Rectal smooth muscle tissue (tissue), 1 donor: ENCODE results near the gene PORCN.
"Not testable (repeated sequence)": the region's sequence is repeated elsewhere in the genome, so short reads cannot be mapped to it uniquely, and the experiment has no call there.

Experiments
- H3K27ac ChIP-seq: one replicate; pipeline ENCODE4 v1.7.0; 2013; ENCODE audit warnings: low read depth, low read length, inconsistent platforms
- H3K27me3 ChIP-seq: one replicate; pipeline ENCODE4 v1.7.0; 2013; ENCODE audit warnings: low read length; ENCODE audit not compliant: control insufficient read depth, insufficient read depth
- H3K36me3 ChIP-seq: one replicate; pipeline ENCODE4 v1.7.0; 2013; ENCODE audit warnings: low read length; ENCODE audit not compliant: control insufficient read depth, insufficient read depth
- H3K4me1 ChIP-seq: one replicate; pipeline ENCODE4 v1.7.0; 2013; ENCODE audit warnings: low read length; ENCODE audit not compliant: control insufficient read depth, insufficient read depth
- H3K4me3 ChIP-seq: one replicate; pipeline ENCODE4 v1.7.0; 2013; ENCODE audit warnings: low read length
- H3K9ac ChIP-seq: one replicate; pipeline ENCODE4 v1.7.0; 2013; ENCODE audit warnings: low read length

PORCN gene

GRCh38 chrX:48516987-48517386 is 8.2 kb downstream of the PORCN start:
- no peak overlapping the region for H3K27ac ChIP-seq
- H3K4me1 ChIP-seq: no peaks in the 10 kb centered on the region
- H3K36me3 ChIP-seq: no peaks in the 10 kb centered on the region
- no peak overlapping the region for H3K4me3 ChIP-seq
- H3K27me3 ChIP-seq: no peaks in the 10 kb centered on the region
- no peak overlapping the region for H3K9ac ChIP-seq

GRCh38 chrX:48519481-48519880 is 10.7 kb downstream of the PORCN start:
- H3K36me3 ChIP-seq, H3K9ac ChIP-seq, H3K27me3 ChIP-seq, H3K27ac ChIP-seq, H3K4me3 ChIP-seq, H3K4me1 ChIP-seq: not testable (repeated sequence)

GRCh38 chrX:48520455-48520854 is 11.7 kb downstream of the PORCN start:
- Histone ChIP-seq H3K4me3 (no peak overlapping the region), H3K36me3 (no peaks in the 10 kb centered on the region), H3K4me1 (no peaks in the 10 kb centered on the region), H3K9ac (no peak overlapping the region), H3K27me3 (no peaks in the 10 kb centered on the region), H3K27ac (no peak overlapping the region)

- Histone ChIP-seq H3K27ac (peak overlapping the region; percentile 72), H3K4me1 (no peaks in the 10 kb centered on the region), H3K4me3 (peak overlapping the region; percentile 59), H3K27me3 (no peaks in the 10 kb centered on the region), H3K36me3 (no peaks in the 10 kb centered on the region), H3K9ac (no peak overlapping the region)
Measured at GRCh38 chrX:48520976-48521352, 12.2 kb downstream of the PORCN start.

GRCh38 chrX:48521353-48522243 is 12.8 kb downstream of the PORCN start, which contains the start of gene EBP:
EBP (plus strand) TSS chrX:48521808; CDS start chrX:48523772, 1,964 bp downstream.
- Histone ChIP-seq H3K4me1 (no peaks in the 10 kb centered on the region), H3K9ac (no peak within 1 kb of the TSS), H3K27me3 (no peaks in the 10 kb centered on the region), H3K27ac (peak within 1 kb of the TSS; percentile 72), H3K4me3 (peak within 1 kb of the TSS; percentile 59), H3K36me3 (no peaks in the 10 kb centered on the region)

- H3K36me3 ChIP-seq: no peaks in the 10 kb centered on the region
- no peak overlapping the region for H3K9ac ChIP-seq
- H3K4me1 ChIP-seq: no peaks in the 10 kb centered on the region
- no peaks in the 10 kb centered on the region for H3K27me3 ChIP-seq
- peak overlapping the region; percentile 59 for H3K4me3 ChIP-seq
- H3K27ac ChIP-seq: peak overlapping the region; percentile 72
Measured at GRCh38 chrX:48522291-48522690, 13.5 kb downstream of the PORCN start.

GRCh38 chrX:48523682-48524081 is 14.9 kb downstream of the PORCN start:
- no peaks in the 10 kb centered on the region for H3K36me3 ChIP-seq
- no peak overlapping the region for H3K27ac ChIP-seq
- H3K4me1 ChIP-seq: no peaks in the 10 kb centered on the region
- H3K9ac ChIP-seq: no peak overlapping the region
- H3K4me3 ChIP-seq: no peak overlapping the region
- H3K27me3 ChIP-seq: no peaks in the 10 kb centered on the region

- not testable (repeated sequence) for H3K27me3 ChIP-seq, H3K36me3 ChIP-seq, H3K4me1 ChIP-seq, H3K27ac ChIP-seq, H3K4me3 ChIP-seq, H3K9ac ChIP-seq
Measured at GRCh38 chrX:48525853-48526252, 17.1 kb downstream of the PORCN start.

- Histone ChIP-seq H3K9ac (no peak overlapping the region), H3K36me3 (no peaks in the 10 kb centered on the region), H3K4me1 (no peaks in the 10 kb centered on the region), H3K4me3 (no peak overlapping the region), H3K27me3 (peaks cover 7% of the 10 kb centered on the region), H3K27ac (no peak overlapping the region)
Measured at GRCh38 chrX:48530736-48531135, 21.9 kb downstream of the PORCN start.

- H3K4me3 ChIP-seq: no peak overlapping the region
- H3K27ac ChIP-seq: no peak overlapping the region
- H3K36me3 ChIP-seq: no peaks in the 10 kb centered on the region
- no peak overlapping the region for H3K9ac ChIP-seq
- H3K27me3 ChIP-seq: peaks cover 7% of the 10 kb centered on the region
- no peaks in the 10 kb centered on the region for H3K4me1 ChIP-seq
Measured at GRCh38 chrX:48531358-48531959, 22.7 kb downstream of the PORCN start.

- no peak overlapping the region for H3K27ac ChIP-seq
- no peak overlapping the region for H3K9ac ChIP-seq
Measured at GRCh38 chrX:48532161-48532560, 23.4 kb downstream of the PORCN start.

GRCh38 chrX:48533165-48533564 is 24.4 kb downstream of the PORCN start:
- Histone ChIP-seq H3K4me1 (no peaks in the 10 kb centered on the region), H3K27me3 (peaks cover 7% of the 10 kb centered on the region), H3K9ac (no peak overlapping the region), H3K4me3 (no peak overlapping the region), H3K36me3 (no peaks in the 10 kb centered on the region), H3K27ac (no peak overlapping the region)

More at GRCh38 chrX:48532161-48532560, 23.4 kb downstream of the PORCN start:
- Histone ChIP-seq H3K4me3 (no peak overlapping the region), H3K36me3 (no peaks in the 10 kb centered on the region), H3K4me1 (no peaks in the 10 kb centered on the region), H3K27me3 (peaks cover 7% of the 10 kb centered on the region)
